ENCODE measurements around the gene LANCL2. TPM values are rescaled to one million over a fixed set of nuclear protein-coding genes. Genes with fewer than 3 reads are reported as not detected.

LANCL2 gene
- total RNA-seq, 1 experiment from 2014 or later = 21.8 TPM

- CTCF ChIA-PET = no interaction called here
- DNase-seq = no peak
- no peaks in the 10 kb centered on the region for H3K36me3 ChIP-seq (ENCODE audit: low read depth)
These were observed 60.1 kb downstream of the LANCL2 start for GRCh38 chr7:55425141-55425752.

GRCh38 chr7:55426676-55427075 is 61.5 kb downstream of the LANCL2 start:
- H3K4me3 ChIP-seq = no peak overlapping the region
- DNase-seq = no peak
- intact Hi-C loops (cut with micrococcal nuclease; ENCODE audit: unreplicated experiment) = no loop called here
- H3K27ac ChIP-seq = no peak overlapping the region
- H3F3A ChIP-seq (ENCODE audit: insufficient read depth, low read depth) = no peaks in the 10 kb centered on the region
- no peaks in the 10 kb centered on the region for H4K20me1 ChIP-seq (ENCODE audit: insufficient read depth)
- no peaks in the 10 kb centered on the region for H3K27me3 ChIP-seq (ENCODE audit: insufficient read depth, low read depth)
- no peaks in the 10 kb centered on the region for H3K9me3 ChIP-seq (ENCODE audit: insufficient read depth, low read depth)
- no peak overlapping the region for H2AFZ ChIP-seq
- ChIA-PET POLR2A (ENCODE audit: unreplicated experiment) (no interaction called here), CTCF (interaction anchor here (0.9 kb wide), 1 partner anchor 11 kb away, joined by 4 read pairs; no protein-coding TSS in a partner anchor)
- no TSS peak for BruUV-seq (replicated peaks)
- no peaks in the 10 kb centered on the region for H3K79me2 ChIP-seq (ENCODE audit: low read depth)
- no peaks in the 10 kb centered on the region for H3K4me1 ChIP-seq (replicated peaks; ENCODE audit: insufficient read depth)
- H3K4me2 ChIP-seq = no peak overlapping the region
- H3K36me3 ChIP-seq (ENCODE audit: low read depth) = no peaks in the 10 kb centered on the region
- no peak for TF ChIP-seq CTCF (conservative IDR thresholded peaks at IDR 0.05)
- TF ChIP-seq EZH2 (IDR thresholded peaks at IDR 0.05; ENCODE audit: low read depth) = no peak
- no peaks in the 10 kb centered on the region for H3K9me2 ChIP-seq (ENCODE audit: insufficient read depth)

More at GRCh38 chr7:55425141-55425752, 60.1 kb downstream of the LANCL2 start:
- H3K4me3 ChIP-seq = no peak overlapping the region
- no peaks in the 10 kb centered on the region for H4K20me1 ChIP-seq (ENCODE audit: insufficient read depth)
- intact Hi-C loops (cut with micrococcal nuclease; ENCODE audit: unreplicated experiment) = no loop called here
- no peaks in the 10 kb centered on the region for H3K27me3 ChIP-seq (ENCODE audit: insufficient read depth, low read depth)
- POLR2A ChIA-PET (ENCODE audit: unreplicated experiment) = no interaction called here
- no peaks in the 10 kb centered on the region for H3K4me1 ChIP-seq (replicated peaks; ENCODE audit: insufficient read depth)
- H3K9me2 ChIP-seq (ENCODE audit: insufficient read depth) = no peaks in the 10 kb centered on the region
- H3K79me2 ChIP-seq (ENCODE audit: low read depth) = no peaks in the 10 kb centered on the region
- H3K4me2 ChIP-seq = no peak overlapping the region
- no peaks in the 10 kb centered on the region for H3K9me3 ChIP-seq (ENCODE audit: insufficient read depth, low read depth)
- no peak overlapping the region for H3K27ac ChIP-seq
- TF ChIP-seq CTCF (conservative IDR thresholded peaks at IDR 0.05) = no peak
- no peak for TF ChIP-seq EZH2 (IDR thresholded peaks at IDR 0.05; ENCODE audit: low read depth)
- no peak overlapping the region for H2AFZ ChIP-seq
- BruUV-seq (replicated peaks) = no TSS peak
- H3F3A ChIP-seq (ENCODE audit: insufficient read depth, low read depth) = peaks cover 3% of the 10 kb centered on the region; the same call in 1 of the 2 replicates

- no peak for DNase-seq
- Histone ChIP-seq H3K27ac (no peak overlapping the region), H4K20me1 (ENCODE audit: insufficient read depth) (no peaks in the 10 kb centered on the region), H3K9me2 (ENCODE audit: insufficient read depth) (no peaks in the 10 kb centered on the region), H3K4me2 (no peak overlapping the region), H3K4me3 (no peak overlapping the region), H3K9me3 (ENCODE audit: insufficient read depth, low read depth) (no peaks in the 10 kb centered on the region), H3K27me3 (ENCODE audit: insufficient read depth, low read depth) (no peaks in the 10 kb centered on the region), H3F3A (ENCODE audit: insufficient read depth, low read depth) (no peaks in the 10 kb centered on the region), H2AFZ (no peak overlapping the region), H3K4me1 (replicated peaks; ENCODE audit: insufficient read depth) (no peaks in the 10 kb centered on the region), H3K36me3 (ENCODE audit: low read depth) (no peaks in the 10 kb centered on the region), H3K79me2 (ENCODE audit: low read depth) (no peaks in the 10 kb centered on the region)
- BruUV-seq (replicated peaks) = no TSS peak
- CTCF ChIA-PET = interaction anchor here (0.6 to 0.9 kb wide), 3 partner anchors 12 to 654 kb away, joined by 4 to 5 read pairs (median 5); no protein-coding TSS in a partner anchor
- intact Hi-C loops (cut with micrococcal nuclease; ENCODE audit: unreplicated experiment) = no loop called here
- TF ChIP-seq CTCF (conservative IDR thresholded peaks at IDR 0.05) (no peak), EZH2 (IDR thresholded peaks at IDR 0.05; ENCODE audit: low read depth) (no peak)
- POLR2A ChIA-PET (ENCODE audit: unreplicated experiment) = no interaction called here
These were observed 62.2 kb downstream of the LANCL2 start for GRCh38 chr7:55427342-55427741.

Measured in PC-9 (cell line).